PC-9 (cell line): Measurements from ENCODE around the gene OR6S1. TPM values are rescaled to one million over a fixed set of nuclear protein-coding genes. Genes with fewer than 3 reads are reported as not detected.

ENCODE experiments used
- BruUV-seq: library from RNA; stranded (reverse); fragments of 400-500 nt; replicated peaks from 2 replicates; lab custom pipeline; 2021; lab: Mats Ljungman, UMichigan
- CTCF ChIA-PET: fragments of 300-600 bp; sonication (Branson Sonifier 250); formaldehyde crosslinking; loops from one replicate; lab custom pipeline; 2022; ENCODE audit warnings: antibody characterized with exemption; lab: Charles Lee
- POLR2A ChIA-PET: fragments of 300-600 bp; sonication (Branson Sonifier 250); formaldehyde crosslinking; loops from one replicate; lab custom pipeline; 2022; ENCODE audit warnings: antibody characterized with exemption; ENCODE audit not compliant: unreplicated experiment; lab: Charles Lee
- DNase-seq, 2 experiments: peaks; one replicate each; pipeline versions ENCODE4 v3.0.0 to v3.0.0-alpha.2; 2015 to 2022; ENCODE audit warnings: mixed read lengths in 1 of 2
- H2AFZ ChIP-seq: fragments of 200-600 bp; sonication (generic); 2 replicates; pipeline ENCODE4 v1.8.1; 2017; ENCODE audit warnings: antibody characterized with exemption
- H3F3A ChIP-seq: fragments of 200-600 bp; sonication (generic); 2 replicates; pipeline ENCODE4 v1.8.1; 2017; ENCODE audit warnings: antibody characterized with exemption, mild to moderate bottlenecking, low read depth; ENCODE audit not compliant: insufficient read depth
- H3K27ac ChIP-seq: fragments of 200-600 bp; sonication (generic); 2 replicates; pipeline ENCODE4 v1.6.1; 2016; ENCODE audit warnings: mixed run types
- H3K27me3 ChIP-seq: fragments of 200-600 bp; sonication (generic); 2 replicates; pipeline ENCODE4 v1.6.1; 2016; ENCODE audit warnings: low read depth, mixed run types; ENCODE audit not compliant: insufficient read depth
- H3K36me3 ChIP-seq: fragments of 200-600 bp; sonication (generic); 2 replicates; pipeline ENCODE4 v1.6.1; 2016; ENCODE audit warnings: low read depth, mixed run types
- H3K4me1 ChIP-seq: fragments of 200-600 bp; sonication (generic); replicated peaks from 2 replicates; pipeline ENCODE4 v1.6.1; 2016; ENCODE audit warnings: mixed run types; ENCODE audit not compliant: insufficient read depth
- H3K4me2 ChIP-seq: fragments of 200-600 bp; sonication (generic); 2 replicates; pipeline ENCODE4 v1.6.1; 2017; ENCODE audit warnings: mixed run types
- H3K4me3 ChIP-seq: fragments of 200-600 bp; sonication (generic); 2 replicates; pipeline ENCODE4 v1.6.1; 2016; ENCODE audit warnings: mixed run types
- H3K79me2 ChIP-seq: fragments of 200-600 bp; sonication (generic); 2 replicates; pipeline ENCODE4 v1.6.1; 2017; ENCODE audit warnings: low read depth, mixed run types
- H3K9me2 ChIP-seq: fragments of 200-600 bp; sonication (generic); 2 replicates; pipeline ENCODE4 v1.8.1; 2017; ENCODE audit warnings: mild to moderate bottlenecking; ENCODE audit not compliant: insufficient read depth
- H3K9me3 ChIP-seq: fragments of 200-600 bp; sonication (generic); 2 replicates; pipeline ENCODE4 v1.8.1; 2016; ENCODE audit warnings: low read depth; ENCODE audit not compliant: insufficient read depth
- H4K20me1 ChIP-seq: fragments of 200-600 bp; sonication (generic); 2 replicates; pipeline ENCODE4 v1.8.1; 2017; ENCODE audit not compliant: insufficient read depth
- EZH2 ChIP-seq: fragments of 200-600 bp; sonication (generic); IDR thresholded peaks from 2 replicates; pipeline ENCODE4 v1.8.0; 2017; ENCODE audit warnings: antibody characterized with exemption, low read depth
- intact Hi-C: fragments of 100-400 bp; cut with micrococcal nuclease; formaldehyde crosslinking; loops from one replicate; pipeline ENCODE4 v1.10.0; 2022; ENCODE audit not compliant: unreplicated experiment
- total RNA-seq: library from RNA; stranded (reverse); gene quantifications from 2 replicates; pipeline ENCODE4 v1.2.3, GENCODE V29; 2021
- TF ChIP-seq, protein P1 (sequence below): fragments of 200-600 bp; sonication (generic); conservative IDR thresholded peaks from 2 replicates; pipeline ENCODE4 v1.6.1; 2017; ENCODE audit warnings: mixed run types, antibody characterized with exemption, mild to moderate bottlenecking, moderate library complexity

The OR6S1 gene
- total RNA-seq, 1 experiment from 2014 or later: not detected

DNA sequence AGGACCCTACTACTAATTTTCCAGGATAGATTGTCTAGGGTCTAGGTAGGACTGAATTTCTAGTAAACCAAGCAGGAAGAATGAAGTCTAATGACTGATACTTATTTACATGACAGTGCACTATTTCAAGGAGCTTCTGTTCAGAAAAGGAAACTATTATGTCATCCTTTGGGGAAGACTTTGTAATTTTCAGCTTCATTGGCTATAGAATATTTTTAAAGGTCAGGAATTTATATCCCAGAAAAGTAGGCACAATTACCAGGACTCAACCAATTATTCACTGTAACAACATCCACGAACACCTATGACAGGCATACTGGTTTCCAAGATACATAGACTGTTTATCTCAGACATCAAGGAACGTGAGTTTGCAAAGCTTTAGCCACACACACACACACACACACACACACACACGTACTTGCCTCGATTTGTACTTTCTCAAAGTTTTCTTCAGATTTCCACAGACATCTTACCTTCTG, 23.2 kb downstream of the OR6S1 start:
- Histone ChIP-seq H3K9me3 (no peaks in the 10 kb centered on the region), H3K27me3 (no peaks in the 10 kb centered on the region), H3K79me2 (no peaks in the 10 kb centered on the region), H3F3A (peaks cover 13% of the 10 kb centered on the region), H3K36me3 (no peaks in the 10 kb centered on the region), H3K9me2 (no peaks in the 10 kb centered on the region), H4K20me1 (no peaks in the 10 kb centered on the region), H2AFZ (no peak overlapping the region), H3K27ac (no peak overlapping the region), H3K4me3 (no peak overlapping the region), H3K4me2 (no peak overlapping the region), H3K4me1 (peaks cover 9% of the 10 kb centered on the region)
- no peak for DNase-seq
- no TSS peak for BruUV-seq
- POLR2A ChIA-PET: no interaction called here
- TF ChIP-seq, protein P1, sequence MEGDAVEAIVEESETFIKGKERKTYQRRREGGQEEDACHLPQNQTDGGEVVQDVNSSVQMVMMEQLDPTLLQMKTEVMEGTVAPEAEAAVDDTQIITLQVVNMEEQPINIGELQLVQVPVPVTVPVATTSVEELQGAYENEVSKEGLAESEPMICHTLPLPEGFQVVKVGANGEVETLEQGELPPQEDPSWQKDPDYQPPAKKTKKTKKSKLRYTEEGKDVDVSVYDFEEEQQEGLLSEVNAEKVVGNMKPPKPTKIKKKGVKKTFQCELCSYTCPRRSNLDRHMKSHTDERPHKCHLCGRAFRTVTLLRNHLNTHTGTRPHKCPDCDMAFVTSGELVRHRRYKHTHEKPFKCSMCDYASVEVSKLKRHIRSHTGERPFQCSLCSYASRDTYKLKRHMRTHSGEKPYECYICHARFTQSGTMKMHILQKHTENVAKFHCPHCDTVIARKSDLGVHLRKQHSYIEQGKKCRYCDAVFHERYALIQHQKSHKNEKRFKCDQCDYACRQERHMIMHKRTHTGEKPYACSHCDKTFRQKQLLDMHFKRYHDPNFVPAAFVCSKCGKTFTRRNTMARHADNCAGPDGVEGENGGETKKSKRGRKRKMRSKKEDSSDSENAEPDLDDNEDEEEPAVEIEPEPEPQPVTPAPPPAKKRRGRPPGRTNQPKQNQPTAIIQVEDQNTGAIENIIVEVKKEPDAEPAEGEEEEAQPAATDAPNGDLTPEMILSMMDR: no peak
- no peak for TF ChIP-seq EZH2
- intact Hi-C loops: no loop called here
- CTCF ChIA-PET: no interaction called here

DNA sequence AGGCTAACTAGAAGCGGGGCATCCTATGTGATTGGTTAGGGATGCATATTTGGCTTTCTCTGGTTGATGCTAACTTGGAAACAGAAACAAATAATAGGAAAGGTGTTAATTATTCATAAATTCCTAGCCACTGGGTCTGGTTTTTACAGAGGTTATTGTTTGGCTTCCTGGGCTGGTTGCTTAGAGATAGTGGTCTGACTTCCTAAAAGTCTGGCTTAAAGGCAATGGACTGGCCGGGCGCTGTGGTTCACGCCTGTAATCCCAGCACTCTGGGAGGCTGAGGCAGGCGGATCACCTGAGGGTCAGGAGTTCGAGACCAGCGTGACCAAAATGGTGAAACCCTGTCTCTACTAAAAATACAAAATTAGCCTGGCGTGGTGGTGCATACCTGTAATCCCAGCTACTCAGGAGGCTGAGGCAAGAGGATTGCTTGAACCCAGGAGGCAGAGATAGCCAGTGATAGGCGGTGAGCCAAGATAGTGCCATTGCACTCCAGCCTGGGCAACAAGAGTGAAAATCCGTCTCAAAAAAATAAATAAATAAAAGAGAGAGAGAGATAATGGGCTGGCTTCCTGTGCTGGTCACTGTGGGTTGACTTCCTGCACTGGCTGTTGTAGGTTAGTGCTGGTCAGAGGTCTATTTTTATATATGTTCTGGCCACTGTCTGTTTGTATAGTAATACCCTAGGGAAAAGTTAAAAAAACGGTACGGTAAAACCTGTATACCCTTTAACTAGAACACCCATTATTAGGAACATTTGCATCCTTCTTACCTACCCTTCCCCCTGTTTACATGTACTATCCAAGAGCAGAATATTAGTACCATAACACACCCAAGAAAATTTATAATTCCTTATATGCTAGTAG, 24.1 kb downstream of the OR6S1 start:
- ChIA-PET CTCF (no interaction called here), POLR2A (no interaction called here)
- peaks cover 15% of the 10 kb centered on the region for H3K4me1 ChIP-seq
- TF ChIP-seq EZH2: no peak
- TF ChIP-seq, protein P1: no peak
- H3K36me3 ChIP-seq: no peaks in the 10 kb centered on the region
- H3K9me3 ChIP-seq: no peaks in the 10 kb centered on the region
- BruUV-seq: no TSS peak
- H2AFZ ChIP-seq: no peak overlapping the region
- intact Hi-C loops: no loop called here
- DNase-seq: no peak
- no peaks in the 10 kb centered on the region for H3K9me2 ChIP-seq
- H4K20me1 ChIP-seq: no peaks in the 10 kb centered on the region
- H3K27ac ChIP-seq: no peak overlapping the region
- H3K4me3 ChIP-seq: no peak overlapping the region
- no peak overlapping the region for H3K4me2 ChIP-seq
- no peaks in the 10 kb centered on the region for H3K27me3 ChIP-seq
- no peaks in the 10 kb centered on the region for H3K79me2 ChIP-seq
- H3F3A ChIP-seq: peaks cover 20% of the 10 kb centered on the region

DNA sequence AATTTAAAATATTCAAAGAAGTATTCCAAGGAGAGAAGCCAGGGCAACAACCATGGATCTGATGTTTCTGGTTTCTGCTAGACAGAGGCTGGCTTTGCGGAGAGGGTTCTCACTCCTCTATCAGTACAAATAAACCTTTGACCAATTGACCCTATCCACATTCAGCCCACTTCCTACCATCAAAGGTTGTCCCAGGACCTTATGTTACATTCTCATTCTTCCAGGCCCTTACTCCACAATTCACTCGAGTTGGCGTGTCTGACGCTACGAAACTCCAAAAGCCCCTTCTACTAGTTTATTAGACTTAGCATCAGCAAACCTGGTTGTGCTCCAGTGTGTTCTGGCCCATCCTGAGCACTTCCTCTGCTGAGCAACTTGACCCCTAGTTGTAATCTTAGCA, 25.5 kb downstream of the OR6S1 start:
- H3F3A ChIP-seq: peaks cover 26% of the 10 kb centered on the region
- H3K9me2 ChIP-seq: no peaks in the 10 kb centered on the region
- POLR2A ChIA-PET: no interaction called here
- H3K4me1 ChIP-seq: peaks cover 18% of the 10 kb centered on the region
- no peaks in the 10 kb centered on the region for H3K27me3 ChIP-seq
- BruUV-seq: no TSS peak
- no peak overlapping the region for H3K4me3 ChIP-seq
- no peak for DNase-seq
- H3K79me2 ChIP-seq: no peaks in the 10 kb centered on the region
- no peaks in the 10 kb centered on the region for H4K20me1 ChIP-seq
- no peak overlapping the region for H2AFZ ChIP-seq
- H3K4me2 ChIP-seq: no peak overlapping the region
- H3K27ac ChIP-seq: no peak overlapping the region
- no peaks in the 10 kb centered on the region for H3K9me3 ChIP-seq
- CTCF ChIA-PET: no interaction called here
- TF ChIP-seq EZH2: no peak
- TF ChIP-seq, protein P1: no peak
- intact Hi-C loops: no loop called here
- no peaks in the 10 kb centered on the region for H3K36me3 ChIP-seq
